ENCODE data around the gene CACNA2D3. TPM values are rescaled to one million over a fixed set of nuclear protein-coding genes. Genes with fewer than 3 reads are reported as not detected.

The CACNA2D3 gene
- total RNA-seq, 1 experiment from 2014 or later = not detected

GRCh38 chr3:54784021-54784420, 661.7 kb downstream of the CACNA2D3 start:
- no peak overlapping the region for H3K9ac ChIP-seq (ENCODE audit: low read length)
- H3K27me3 ChIP-seq (ENCODE audit: low read length) = no peaks in the 10 kb centered on the region
- H3K27ac ChIP-seq (ENCODE audit: low read length) = no peak overlapping the region
- H4K20me1 ChIP-seq (ENCODE audit: low read length) = no peaks in the 10 kb centered on the region
- no peak for ATAC-seq
- no peaks in the 10 kb centered on the region for H3K9me2 ChIP-seq (replicated peaks; ENCODE audit: low read length)
- no peak overlapping the region for H3K4me2 ChIP-seq (ENCODE audit: low read length)
- no peak overlapping the region for H2AFZ ChIP-seq (ENCODE audit: low read length)
- TF ChIP-seq CTCF (conservative IDR thresholded peaks at IDR 0.05; ENCODE audit: low read depth, low read length) = no peak
- TF ChIP-seq EZH2 (IDR thresholded peaks at IDR 0.05; ENCODE audit: low read length, unreplicated experiment) = no peak
- no peak for TF ChIP-seq EZH2phosphoT487 (IDR thresholded peaks at IDR 0.05; ENCODE audit: borderline replicate concordance, low read length)
- H3K79me2 ChIP-seq (ENCODE audit: low read length) = no peaks in the 10 kb centered on the region
- no peak overlapping the region for H3K4me3 ChIP-seq (ENCODE audit: low read length)
- no peaks in the 10 kb centered on the region for H3K4me1 ChIP-seq (ENCODE audit: insufficient read depth, low read length)
- intact Hi-C loops (cut with micrococcal nuclease) = no loop called here
- no peaks in the 10 kb centered on the region for H3F3A ChIP-seq (ENCODE audit: low read length, unreplicated experiment)
- peaks cover 9% of the 10 kb centered on the region; the same call in 1 of the 2 replicates for H3K9me3 ChIP-seq (ENCODE audit: low read length)
- no peaks in the 10 kb centered on the region for H3K36me3 ChIP-seq (ENCODE audit: low read depth, low read length)
- BruUV-seq (replicated peaks) = no TSS peak
- DNase-seq = no peak
- ChIA-PET CTCF (no interaction called here), POLR2A (ENCODE audit: unreplicated experiment) (no interaction called here)

GRCh38 chr3:54785976-54786375, 663.6 kb downstream of the CACNA2D3 start:
- ATAC-seq (no peak), DNase-seq (no peak)
- Histone ChIP-seq H4K20me1 (ENCODE audit: low read length) (no peaks in the 10 kb centered on the region), H3K27me3 (ENCODE audit: low read length) (no peaks in the 10 kb centered on the region), H3K9me3 (ENCODE audit: low read length) (peaks cover 9% of the 10 kb centered on the region; the same call in 1 of the 2 replicates), H3K4me2 (ENCODE audit: low read length) (no peak overlapping the region), H3K79me2 (ENCODE audit: low read length) (no peaks in the 10 kb centered on the region), H3F3A (ENCODE audit: low read length, unreplicated experiment) (no peaks in the 10 kb centered on the region), H3K9me2 (replicated peaks; ENCODE audit: low read length) (no peaks in the 10 kb centered on the region), H3K36me3 (ENCODE audit: low read depth, low read length) (no peaks in the 10 kb centered on the region), H2AFZ (ENCODE audit: low read length) (no peak overlapping the region), H3K4me3 (ENCODE audit: low read length) (no peak overlapping the region), H3K27ac (ENCODE audit: low read length) (no peak overlapping the region), H3K4me1 (ENCODE audit: insufficient read depth, low read length) (no peaks in the 10 kb centered on the region), H3K9ac (ENCODE audit: low read length) (no peak overlapping the region)
- intact Hi-C loops (cut with micrococcal nuclease) = no loop called here
- no peak for TF ChIP-seq CTCF (conservative IDR thresholded peaks at IDR 0.05; ENCODE audit: low read depth, low read length)
- TF ChIP-seq EZH2phosphoT487 (IDR thresholded peaks at IDR 0.05; ENCODE audit: borderline replicate concordance, low read length) = no peak
- TF ChIP-seq EZH2 (IDR thresholded peaks at IDR 0.05; ENCODE audit: low read length, unreplicated experiment) = no peak
- ChIA-PET POLR2A (ENCODE audit: unreplicated experiment) (no interaction called here), CTCF (no interaction called here)
- BruUV-seq (replicated peaks) = no TSS peak

GRCh38 chr3:54790051-54790450, 667.7 kb downstream of the CACNA2D3 start:
- intact Hi-C loops (cut with micrococcal nuclease) = no loop called here
- H4K20me1 ChIP-seq (ENCODE audit: low read length) = no peaks in the 10 kb centered on the region
- no peak for DNase-seq
- H3K79me2 ChIP-seq (ENCODE audit: low read length) = no peaks in the 10 kb centered on the region
- H3K36me3 ChIP-seq (ENCODE audit: low read depth, low read length) = no peaks in the 10 kb centered on the region
- no peaks in the 10 kb centered on the region for H3F3A ChIP-seq (ENCODE audit: low read length, unreplicated experiment)
- H3K4me1 ChIP-seq (ENCODE audit: insufficient read depth, low read length) = no peaks in the 10 kb centered on the region
- BruUV-seq (replicated peaks) = no TSS peak
- H3K9me3 ChIP-seq (ENCODE audit: low read length) = peaks cover 9% of the 10 kb centered on the region; the same call in 1 of the 2 replicates
- ChIA-PET CTCF (no interaction called here), POLR2A (ENCODE audit: unreplicated experiment) (no interaction called here)
- H2AFZ ChIP-seq (ENCODE audit: low read length) = no peak overlapping the region
- H3K9me2 ChIP-seq (replicated peaks; ENCODE audit: low read length) = no peaks in the 10 kb centered on the region
- H3K27ac ChIP-seq (ENCODE audit: low read length) = no peak overlapping the region
- H3K4me3 ChIP-seq (ENCODE audit: low read length) = no peak overlapping the region
- no peak overlapping the region for H3K9ac ChIP-seq (ENCODE audit: low read length)
- 0 out of 2 replicates have a peak, but pooled peaks cover 6% of the 10 kb centered on the region for H3K27me3 ChIP-seq (ENCODE audit: low read length)
- ATAC-seq = no peak
- no peak for TF ChIP-seq EZH2 (IDR thresholded peaks at IDR 0.05; ENCODE audit: low read length, unreplicated experiment)
- no peak overlapping the region for H3K4me2 ChIP-seq (ENCODE audit: low read length)
